Kidney capillary endothelial cell (primary cell): ENCODE data around the gene ST6GALNAC4.

Source experiments
- DNase-seq: peaks from one replicate; pipeline ENCODE4 v3.0.0-alpha.2; 2018; ENCODE audit warnings: low spot score

Gene ST6GALNAC4

GRCh38 chr9:127929625-127929979 lies 12.8 kb upstream of the ST6GALNAC4 start:
- DNase-seq = no peak

- DNase-seq = no peak
Observed at GRCh38 chr9:127928676-127929624, 12.1 kb upstream of the ST6GALNAC4 start.

- DNase-seq = no peak
Observed at GRCh38 chr9:127927988-127928675, 11.3 kb upstream of the ST6GALNAC4 start.

DNA sequence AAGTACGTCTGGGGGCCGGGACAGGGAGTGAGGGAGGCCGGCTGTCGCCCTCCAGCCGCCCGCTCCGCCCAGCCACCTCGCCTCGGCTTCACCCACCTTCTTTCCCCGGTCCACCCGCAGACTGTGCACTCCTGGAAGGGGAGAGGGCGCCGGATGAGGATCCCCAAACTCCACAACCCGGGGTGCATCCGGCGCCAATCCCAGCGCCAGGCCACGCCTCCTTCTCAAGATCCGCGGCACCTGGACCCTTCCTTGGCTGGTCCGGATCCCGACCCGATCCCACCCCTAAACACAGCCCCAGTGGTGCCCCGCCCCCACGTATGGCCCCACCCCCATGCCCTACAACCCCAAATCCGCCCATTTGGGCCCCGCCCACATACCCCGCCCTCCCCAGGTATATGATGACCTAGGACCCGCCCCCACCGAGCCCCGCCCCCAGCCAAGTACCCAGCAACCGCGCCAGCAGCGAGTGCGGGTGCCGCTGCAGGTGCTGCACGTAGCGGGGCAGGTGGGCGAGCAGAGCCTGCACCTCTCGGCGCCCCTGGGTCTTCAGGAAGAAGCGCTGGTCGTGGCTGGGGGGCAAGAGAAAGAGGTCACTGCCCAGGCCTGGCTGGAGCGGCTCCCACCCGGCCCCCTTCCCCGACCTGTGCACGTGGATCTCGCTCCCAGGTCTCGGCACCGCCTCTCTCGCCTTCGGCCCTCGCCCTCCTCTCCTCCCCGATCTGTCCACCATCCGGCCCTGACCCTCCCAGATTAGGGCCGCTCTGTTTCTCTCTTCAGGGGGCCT lies 10.6 kb upstream of the ST6GALNAC4 start:
- DNase-seq = no peak

- no peak for DNase-seq
Observed at GRCh38 chr9:127926906-127927200, 10.0 kb upstream of the ST6GALNAC4 start.

DNA sequence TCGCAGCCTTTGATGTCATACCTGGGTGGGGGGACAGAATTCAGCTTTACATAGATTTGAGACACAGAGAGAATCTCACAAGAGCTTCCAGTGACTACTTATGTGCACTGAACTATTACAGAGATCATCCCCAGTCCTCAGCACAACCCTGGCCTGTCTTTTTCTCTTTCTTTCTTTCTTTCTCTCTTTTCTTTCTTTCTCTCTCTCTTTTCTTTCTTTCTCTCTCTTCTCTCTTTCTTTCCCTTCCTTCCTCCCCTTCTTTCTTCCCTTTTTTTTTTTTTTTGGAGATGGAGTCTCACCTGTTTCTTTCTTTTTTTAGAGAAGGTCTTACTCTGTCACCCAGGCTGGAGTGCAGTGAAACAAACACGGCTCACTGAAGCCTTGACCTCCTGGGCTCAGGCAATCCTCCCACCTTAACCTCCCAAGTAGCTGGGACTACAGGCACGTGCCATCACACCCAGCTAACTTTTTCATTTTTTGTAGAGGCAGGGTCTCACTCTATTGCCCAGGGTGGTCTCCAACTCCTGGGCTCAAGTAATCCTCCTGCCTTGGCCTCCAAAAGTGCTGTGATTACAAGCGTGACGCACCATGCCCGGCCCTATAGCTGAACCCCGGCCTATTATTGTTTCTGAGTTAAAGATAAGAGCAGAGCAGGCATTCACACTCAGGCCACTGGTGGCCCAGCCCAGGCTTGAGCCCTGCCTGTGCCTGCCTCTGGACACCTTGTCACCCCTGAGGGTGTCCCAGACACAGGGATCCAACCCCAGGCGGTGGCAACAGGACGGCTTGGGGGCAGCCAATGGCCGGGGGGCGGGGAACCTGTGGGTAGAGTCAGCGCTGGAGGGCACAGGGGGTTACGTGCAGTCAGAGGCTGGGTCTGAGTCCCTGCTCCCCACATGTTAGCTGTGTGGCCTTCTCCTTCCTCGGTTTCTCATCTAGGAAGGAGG lies 9.4 kb upstream of the ST6GALNAC4 start:
- DNase-seq = no peak

GRCh38 chr9:127924736-127925444 lies 8.0 kb upstream of the ST6GALNAC4 start:
- DNase-seq = no peak

- DNase-seq = no peak
Observed at GRCh38 chr9:127923771-127924170, 6.9 kb upstream of the ST6GALNAC4 start.

DNA sequence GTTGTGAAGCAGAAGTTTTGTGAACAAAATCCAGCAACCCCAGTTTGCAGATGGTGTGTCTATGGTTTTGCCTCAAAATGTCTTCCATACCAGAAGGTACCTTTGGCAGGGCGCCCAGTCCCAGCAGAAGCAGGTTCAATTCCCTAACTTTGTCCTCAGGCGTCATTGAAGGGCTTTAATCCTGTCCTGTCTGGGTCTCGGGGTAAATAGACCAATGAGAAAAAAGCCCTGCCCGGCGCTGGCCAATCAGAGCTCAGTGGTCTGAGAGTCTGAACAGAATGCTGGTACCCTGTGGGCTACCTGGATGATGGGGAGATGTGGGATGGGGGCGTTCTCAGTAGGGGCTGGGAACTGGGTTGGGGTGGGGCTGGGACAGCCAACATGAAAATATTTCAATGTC lies 6.2 kb upstream of the ST6GALNAC4 start:
- DNase-seq = no peak

DNA sequence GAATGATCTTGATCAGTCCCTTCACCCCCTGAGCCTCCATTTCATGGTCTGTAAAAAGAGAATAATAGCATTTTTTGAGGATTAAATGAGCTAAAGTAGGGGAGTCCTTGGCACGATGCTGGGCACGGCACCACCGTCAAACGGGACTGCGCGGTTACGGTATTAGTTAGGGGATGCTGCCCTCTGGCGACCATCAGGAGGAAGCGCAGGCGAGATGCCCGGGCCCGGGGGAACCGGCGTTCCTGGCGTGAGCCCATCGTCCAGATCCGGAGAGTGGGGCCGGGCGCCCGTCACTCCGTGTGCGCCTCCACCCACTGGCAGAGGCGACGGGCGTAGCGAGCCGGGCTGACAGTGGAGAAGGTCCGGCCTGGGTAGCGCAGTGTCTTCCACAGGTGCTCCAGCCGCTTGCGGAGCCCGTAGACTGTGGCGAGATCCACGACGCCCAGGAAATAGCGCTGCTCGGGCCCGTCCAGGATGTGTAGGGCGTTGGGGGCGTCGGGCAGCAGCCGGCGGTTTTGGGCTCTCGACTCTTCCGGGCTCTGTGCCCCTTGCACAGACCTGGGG lies 4.8 kb upstream of the ST6GALNAC4 start:
- peak; percentile 77 for DNase-seq

DNA sequence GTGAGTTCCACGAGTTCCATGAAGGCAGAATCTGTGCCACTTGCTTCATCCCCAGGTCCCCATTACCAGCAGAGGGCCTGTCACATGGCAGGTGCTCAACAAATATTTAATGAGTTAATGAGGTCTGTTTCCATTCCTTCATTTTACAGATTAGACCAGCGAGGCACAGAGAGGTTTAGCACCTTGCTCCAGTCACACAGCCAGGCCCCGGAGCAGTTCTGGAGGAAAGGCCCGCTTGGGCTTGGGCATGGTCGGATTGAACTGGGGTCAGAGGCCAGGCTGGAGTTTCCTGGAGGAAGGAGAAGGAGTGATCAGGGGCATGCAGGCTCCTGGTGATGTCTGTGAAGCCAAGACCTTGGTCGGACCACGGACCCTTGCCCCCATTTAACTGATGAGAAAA lies 4.0 kb upstream of the ST6GALNAC4 start:
- no peak for DNase-seq

GRCh38 chr9:127919253-127919815 lies 2.5 kb upstream of the ST6GALNAC4 start:
- DNase-seq = peak; percentile 100

GRCh38 chr9:127918183-127919107 lies 1.6 kb upstream of the ST6GALNAC4 start:
- no peak for DNase-seq

GRCh38 chr9:127917603-127918002 lies 762 bp upstream of the ST6GALNAC4 start:
- DNase-seq = no peak

DNA sequence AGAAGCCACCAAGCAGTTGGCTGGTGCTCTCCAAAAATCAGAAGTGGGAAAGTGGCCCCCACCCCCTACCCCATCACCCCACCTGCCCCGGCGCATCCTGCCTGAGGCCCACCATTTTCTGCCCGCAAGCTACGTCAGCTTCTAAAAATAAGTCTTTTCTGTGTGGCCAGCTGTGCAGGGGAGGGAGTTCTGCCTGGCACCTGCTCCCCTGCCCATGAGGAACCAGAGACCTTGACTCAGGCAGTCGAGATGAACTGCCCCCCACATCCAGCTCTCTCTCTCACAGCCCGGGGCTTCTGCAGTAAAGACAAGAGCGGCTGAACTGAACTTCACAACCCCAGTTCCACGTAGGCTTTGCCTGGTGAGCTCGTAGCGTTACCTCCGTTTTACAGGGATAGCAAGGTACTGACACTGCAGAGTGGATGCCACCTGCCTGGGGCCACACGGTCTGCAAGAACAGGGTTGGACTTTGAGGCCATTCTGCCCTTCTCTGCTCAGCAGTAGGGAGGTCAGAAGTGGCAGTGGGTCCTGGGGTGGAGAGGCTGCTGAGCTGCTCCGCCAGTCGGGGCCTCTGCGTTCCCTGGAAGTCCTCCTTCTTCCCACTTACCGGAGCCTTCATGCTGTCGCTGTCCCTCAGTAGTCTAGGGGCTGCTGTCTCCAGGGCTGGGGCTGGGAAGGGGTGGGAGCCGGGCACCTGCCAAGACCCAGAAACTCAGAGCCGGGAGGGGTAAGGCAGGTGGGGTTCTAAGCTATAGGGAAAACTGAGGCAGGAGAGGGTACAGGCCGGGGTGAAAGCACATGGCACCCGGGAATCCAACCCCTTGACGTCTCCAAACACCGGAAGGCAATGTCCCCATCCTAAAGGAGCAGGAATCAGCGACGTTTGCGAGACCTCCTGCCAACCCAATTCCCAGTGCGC lies 781 bp downstream of the ST6GALNAC4 start:
- DNase-seq = no peak

DNA sequence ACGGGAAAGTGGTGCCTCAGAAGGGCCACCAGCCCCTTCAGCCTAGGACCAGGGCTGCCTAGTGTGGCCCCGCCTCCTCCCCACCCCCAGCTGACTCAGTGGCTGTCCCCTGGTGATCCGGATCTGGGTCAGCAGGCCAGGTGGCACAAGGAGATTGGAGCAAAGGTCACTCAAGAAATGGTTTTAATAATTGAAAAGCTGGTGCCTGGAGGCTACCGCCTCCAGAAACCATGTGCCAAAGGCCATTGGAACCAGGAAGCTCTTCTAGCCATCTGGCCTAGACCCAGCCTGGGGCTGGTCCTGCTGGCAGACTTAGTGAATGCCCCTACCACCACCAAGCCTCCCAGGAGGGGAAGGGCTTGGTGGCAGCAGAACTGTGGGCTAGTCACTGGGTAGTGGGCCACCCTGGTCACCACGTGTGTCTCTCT lies 1.5 kb downstream of the ST6GALNAC4 start:
- DNase-seq = no peak

DNA sequence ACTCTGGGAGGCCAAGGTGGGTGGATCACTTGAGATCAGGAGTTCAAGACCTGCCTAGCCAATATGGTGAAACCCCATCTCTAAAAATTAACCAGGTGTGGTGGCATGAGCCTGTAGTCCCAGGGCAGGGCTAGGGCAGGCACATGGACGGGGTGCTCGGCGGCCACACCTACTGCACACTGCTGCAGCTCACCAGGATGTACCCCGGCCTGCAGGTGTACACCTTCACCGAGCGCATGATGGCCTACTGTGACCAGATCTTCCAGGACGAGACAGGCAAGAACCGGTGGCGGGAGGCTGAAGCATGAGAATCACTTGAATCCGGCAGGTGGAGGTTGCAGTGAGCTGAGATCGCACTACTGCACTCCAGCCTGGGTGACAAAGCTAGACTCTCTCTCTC lies 3.2 kb downstream of the ST6GALNAC4 start:
- no peak for DNase-seq

DNA sequence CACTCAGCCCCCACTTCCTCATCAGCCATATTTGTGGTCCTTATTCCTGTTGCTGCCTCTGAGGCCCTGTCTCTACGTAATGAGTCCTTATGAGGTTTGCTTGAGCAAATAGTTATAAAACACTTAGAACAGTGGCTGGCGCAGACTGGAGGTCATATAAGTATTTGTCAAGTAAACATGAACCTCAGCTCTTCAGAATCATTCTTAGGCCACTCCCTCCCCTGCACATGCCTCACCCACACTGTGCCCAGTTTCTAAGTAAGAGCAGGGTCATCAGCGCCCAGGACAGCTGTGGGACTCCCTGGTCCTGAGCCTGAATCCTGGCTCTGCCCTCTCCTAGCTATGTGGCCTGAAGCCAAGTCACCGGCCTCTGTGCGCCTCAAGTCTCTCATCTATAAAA lies 4.0 kb downstream of the ST6GALNAC4 start:
- DNase-seq = no peak
